Left lobe of liver (tissue), 2 donors: ENCODE measurements around the gene SLC6A6. TPM values are rescaled to one million over a fixed set of nuclear protein-coding genes. Genes with fewer than 3 reads are reported as not detected.

ENCODE experiments used
- ATAC-seq: fragments of 200-7000 bp; cut with Tn5 transposase; one replicate; pipeline ENCODE4 v1.9.1; 2020; ENCODE audit warnings: mild to moderate bottlenecking, moderate library complexity
- DNase-seq: peaks from one replicate; pipeline ENCODE4 v3.0.0-alpha.2; 2020; ENCODE audit warnings: low spot score
- total RNA-seq: library from RNA; stranded (reverse); gene quantifications from one replicate; pipeline ENCODE4 v1.2.1, GENCODE V29; 2021
- donor health status: DM: no; HTN: no; CAD: no; lungs with moderate emphysema.
- donor health status: DM: no; HTN: yes; CAD: no.

The SLC6A6 gene
- total RNA-seq, 1 donor from 2014 or later: 3.2 TPM

- peak; percentile 56 for ATAC-seq
- peak; percentile 56 for DNase-seq
These were observed 30.6 kb upstream of the SLC6A6 start for GRCh38 chr3:14371573-14372474.

GRCh38 chr3:14372587-14372986 lies 29.8 kb upstream of the SLC6A6 start:
- DNase-seq: no peak
- no peak for ATAC-seq

- DNase-seq (no peak), ATAC-seq (no peak)
These were observed 28.5 kb upstream of the SLC6A6 start for GRCh38 chr3:14373753-14374376.

- DNase-seq (no peak), ATAC-seq (no peak)
These were observed 27.9 kb upstream of the SLC6A6 start for GRCh38 chr3:14374444-14374883.

- no peak for ATAC-seq
- no peak for DNase-seq
These were observed 27.2 kb upstream of the SLC6A6 start for GRCh38 chr3:14375192-14375591.

GRCh38 chr3:14376348-14377043 lies 25.9 kb upstream of the SLC6A6 start:
- DNase-seq: no peak
- ATAC-seq: no peak

GRCh38 chr3:14377044-14377837 lies 25.2 kb upstream of the SLC6A6 start:
- DNase-seq (no peak), ATAC-seq (no peak)

GRCh38 chr3:14377838-14378169 lies 24.6 kb upstream of the SLC6A6 start:
- DNase-seq (no peak), ATAC-seq (peak; percentile 59)

GRCh38 chr3:14378415-14378814 lies 24.0 kb upstream of the SLC6A6 start:
- DNase-seq: no peak
- ATAC-seq: no peak

- no peak for DNase-seq
These were observed 22.6 kb upstream of the SLC6A6 start for GRCh38 chr3:14379843-14380242.

GRCh38 chr3:14386254-14386653 lies 16.2 kb upstream of the SLC6A6 start:
- ATAC-seq (no peak), DNase-seq (no peak)

More at GRCh38 chr3:14379843-14380242, 22.6 kb upstream of the SLC6A6 start:
- no peak for ATAC-seq

GRCh38 chr3:14388201-14388600 lies 14.2 kb upstream of the SLC6A6 start:
- DNase-seq: no peak
- no peak for ATAC-seq

- no peak for DNase-seq
- ATAC-seq: no peak
These were observed 13.2 kb upstream of the SLC6A6 start for GRCh38 chr3:14389166-14389606.

GRCh38 chr3:14389716-14390115 lies 12.7 kb upstream of the SLC6A6 start:
- ATAC-seq: no peak
- no peak for DNase-seq

- DNase-seq (peak; percentile 80), ATAC-seq (peak; percentile 97)
These were observed 11.4 kb upstream of the SLC6A6 start for GRCh38 chr3:14391033-14391432.

- ATAC-seq (no peak), DNase-seq (no peak)
These were observed 10.2 kb upstream of the SLC6A6 start for GRCh38 chr3:14392231-14392630.

- no peak for ATAC-seq
- no peak for DNase-seq
These were observed 9.5 kb upstream of the SLC6A6 start for GRCh38 chr3:14392803-14393319.

- no peak for DNase-seq
- ATAC-seq: no peak
These were observed 8.8 kb upstream of the SLC6A6 start for GRCh38 chr3:14393440-14394106.

GRCh38 chr3:14396031-14396692 lies 6.2 kb upstream of the SLC6A6 start:
- DNase-seq: no peak
- no peak for ATAC-seq
